NCI-H1930 (cell line): ENCODE measurements around the gene CARD14.

Experiments
- DNase-seq, 2 experiments: peaks; one replicate each; lab custom pipeline; 2025; lab: John Stamatoyannopoulos, UW

CARD14 gene

GRCh38 chr17:80169784-80170500 lies at the start of gene CARD14:
Gene CARD14 (plus strand): TSS chr17:80170030. CDS start chr17:80181439, 11,409 bp downstream.
- DNase-seq = no peak

GRCh38 chr17:80122026-80122575 lies 47.7 kb upstream of the CARD14 start:
- DNase-seq = no peak

- no peak for DNase-seq
Observed at GRCh38 chr17:80122926-80123505, 46.8 kb upstream of the CARD14 start.

GRCh38 chr17:80123791-80124190 lies 46.0 kb upstream of the CARD14 start:
- DNase-seq = no peak

- peak; percentile 41 to 65 for DNase-seq
Observed at GRCh38 chr17:80124351-80124981, 45.4 kb upstream of the CARD14 start.

- no peak for DNase-seq
Observed at GRCh38 chr17:80125656-80126448, 44.0 kb upstream of the CARD14 start.

- no peak for DNase-seq
Observed at GRCh38 chr17:80126449-80126715, 43.4 kb upstream of the CARD14 start.

- DNase-seq = no peak
Observed at GRCh38 chr17:80129006-80129565, 40.7 kb upstream of the CARD14 start.

GRCh38 chr17:80130992-80131391 lies 38.8 kb upstream of the CARD14 start:
- DNase-seq = no peak

GRCh38 chr17:80132906-80133625 lies 36.8 kb upstream of the CARD14 start:
- DNase-seq = no peak

- DNase-seq = no peak
Observed at GRCh38 chr17:80133626-80133970, 36.2 kb upstream of the CARD14 start.

GRCh38 chr17:80137131-80137530 lies 32.7 kb upstream of the CARD14 start:
- DNase-seq = no peak

GRCh38 chr17:80138856-80139426 lies 30.9 kb upstream of the CARD14 start:
- DNase-seq = no peak

GRCh38 chr17:80141463-80142165 lies 28.2 kb upstream of the CARD14 start:
- no peak for DNase-seq

GRCh38 chr17:80142929-80143328 lies 26.9 kb upstream of the CARD14 start:
- DNase-seq = no peak

GRCh38 chr17:80145076-80146075 lies 24.5 kb upstream of the CARD14 start:
- no peak for DNase-seq

- no peak for DNase-seq
Observed at GRCh38 chr17:80146121-80147034, 23.5 kb upstream of the CARD14 start.
